ENCODE data around the gene GLT8D2. TPM values are rescaled to one million over a fixed set of nuclear protein-coding genes. Genes with fewer than 3 reads are reported as not detected.

GLT8D2 gene
- total RNA-seq, 2 experiments from 2014 or later = 0.40 to 0.41 TPM

GRCh38 chr12:103947871-103948555, 102.0 kb downstream of the GLT8D2 start:
- no peak for ATAC-seq

GRCh38 chr12:103944964-103945363, 105.0 kb downstream of the GLT8D2 start:
- Mint-ChIP-seq H3K27me3 (no peaks in the 10 kb centered on the region), H3K27ac (no peak overlapping the region), H3K36me3 (peaks cover 82% of the 10 kb centered on the region), H3K9me3 (ENCODE audit: low read depth) (no peaks in the 10 kb centered on the region), H3K4me1 (peaks cover 38% of the 10 kb centered on the region), H3K4me3 (no peak overlapping the region)
- DNase-seq = no peak
- CTCF ChIA-PET = no interaction called here
- ATAC-seq = no peak

More at GRCh38 chr12:103947871-103948555, 102.0 kb downstream of the GLT8D2 start:
- no peak for DNase-seq
- Mint-ChIP-seq H3K27me3 (no peaks in the 10 kb centered on the region), H3K9me3 (ENCODE audit: low read depth) (no peaks in the 10 kb centered on the region), H3K4me1 (peaks cover 48% of the 10 kb centered on the region), H3K27ac (peak overlapping the region; percentile 58), H3K36me3 (peaks cover 75% of the 10 kb centered on the region), H3K4me3 (no peak overlapping the region)
- CTCF ChIA-PET = interaction anchor here (0.7 to 2.3 kb wide), 4 partner anchors 9 to 26 kb away, joined by 3 to 12 read pairs (median 3); a partner anchor contains a TSS

Other genes with a start within 250 kb of the GLT8D2 start
- 1 to 10 TPM; 2.7 to 5.3 TPM for gene NT5DC3, start 209.0 kb downstream of the GLT8D2 start, total RNA-seq
- gene HSP90B1, start 119.8 kb downstream of the GLT8D2 start, total RNA-seq = 100 to 1,000 TPM; 324 to 489 TPM
- gene TDG, start 84.3 kb downstream of the GLT8D2 start, total RNA-seq = 10 to 100 TPM; 29.4 to 46.5 TPM
- gene HCFC2, start 14.3 kb upstream of the GLT8D2 start, total RNA-seq = 10 to 100 TPM; 12.7 to 15.2 TPM
- gene NFYB, start 88.0 kb upstream of the GLT8D2 start, total RNA-seq = 10 to 100 TPM; 23.8 to 24.2 TPM
- 100 to 1,000 TPM; 109 to 118 TPM for gene TXNRD1, start 165.6 kb upstream of the GLT8D2 start, total RNA-seq